ENCODE data around the gene GABRB1. TPM values are rescaled to one million over a fixed set of nuclear protein-coding genes. Genes with fewer than 3 reads are reported as not detected.
A peak's percentile ranks its signal among the peaks of the same experiment; 100 is the strongest.

The GABRB1 gene
- polyA plus RNA-seq, 3 donors from 2014 or later: not detected

GRCh38 chr4:47013373-47013772 is 18.0 kb upstream of the GABRB1 start:
- peaks cover 0 to 5% (median 0%) of the 10 kb centered on the region in 3 donors for H3K36me3 Mint-ChIP-seq
- no peaks in the 10 kb centered on the region for H3K9me3 Mint-ChIP-seq
- H3K27me3 Mint-ChIP-seq (ENCODE audit: low read depth in 3 of 3): peaks cover 0 to 3% (median 0%) of the 10 kb centered on the region in 3 donors
- H3K4me1 Mint-ChIP-seq: peaks cover 27 to 35% of the 10 kb centered on the region in 2 donors
- no peak overlapping the region for H3K27ac Mint-ChIP-seq
- no peak overlapping the region for H3K4me3 Mint-ChIP-seq
- DNase-seq: no peak

- H3K4me1 Mint-ChIP-seq: peaks cover 5 to 8% of the 10 kb centered on the region in 2 donors
- no peak for DNase-seq
- H3K9me3 Mint-ChIP-seq: no peaks in the 10 kb centered on the region
- peaks cover 1 to 5% (median 5%) of the 10 kb centered on the region in 3 donors for H3K27me3 Mint-ChIP-seq (ENCODE audit: low read depth in 3 of 3)
- no peaks in the 10 kb centered on the region for H3K36me3 Mint-ChIP-seq
- no peak overlapping the region for H3K27ac Mint-ChIP-seq
- no peak overlapping the region for H3K4me3 Mint-ChIP-seq
Observed at GRCh38 chr4:47017081-47017480, 14.3 kb upstream of the GABRB1 start.

GRCh38 chr4:47017494-47017893 is 13.9 kb upstream of the GABRB1 start:
- no peak for DNase-seq
- no peak overlapping the region for H3K4me3 Mint-ChIP-seq
- no peaks in the 10 kb centered on the region for H3K36me3 Mint-ChIP-seq
- H3K27ac Mint-ChIP-seq: no peak overlapping the region
- peaks cover 1 to 5% (median 5%) of the 10 kb centered on the region in 3 donors for H3K27me3 Mint-ChIP-seq (ENCODE audit: low read depth in 3 of 3)
- no peaks in the 10 kb centered on the region for H3K9me3 Mint-ChIP-seq
- H3K4me1 Mint-ChIP-seq: peaks cover 2 to 4% of the 10 kb centered on the region in 2 donors

- H3K27ac Mint-ChIP-seq: no peak overlapping the region
- H3K36me3 Mint-ChIP-seq: no peaks in the 10 kb centered on the region
- peak overlapping the region; percentile 55 to 88 (median 71) for H3K4me3 Mint-ChIP-seq
- H3K4me1 Mint-ChIP-seq: peaks cover 16 to 22% of the 10 kb centered on the region in 2 donors
- H3K9me3 Mint-ChIP-seq: peaks cover 0 to 4% (median 0%) of the 10 kb centered on the region in 6 donors
- H3K27me3 Mint-ChIP-seq (ENCODE audit: low read depth in 3 of 3): peaks cover 10 to 31% (median 18%) of the 10 kb centered on the region in 3 donors
- peak in 2 of 3 donors; percentile 1 to 2 for DNase-seq
Observed at GRCh38 chr4:47031751-47032404, 511 bp downstream of the GABRB1 start.

GRCh38 chr4:47032405-47033106 is 1.2 kb downstream of the GABRB1 start:
- H3K4me1 Mint-ChIP-seq: peaks cover 16 to 22% of the 10 kb centered on the region in 2 donors
- peak overlapping the region; percentile 55 to 88 (median 71) for H3K4me3 Mint-ChIP-seq
- peaks cover 10 to 31% (median 18%) of the 10 kb centered on the region in 3 donors for H3K27me3 Mint-ChIP-seq (ENCODE audit: low read depth in 3 of 3)
- peaks cover 0 to 4% (median 0%) of the 10 kb centered on the region in 6 donors for H3K9me3 Mint-ChIP-seq
- DNase-seq: peak; percentile 38 to 59 (median 53)
- no peak overlapping the region for H3K27ac Mint-ChIP-seq
- H3K36me3 Mint-ChIP-seq: no peaks in the 10 kb centered on the region

GRCh38 chr4:47038263-47038662 is 6.9 kb downstream of the GABRB1 start:
- H3K9me3 Mint-ChIP-seq: peaks cover 0 to 2% (median 0%) of the 10 kb centered on the region in 6 donors
- no peaks in the 10 kb centered on the region for H3K4me1 Mint-ChIP-seq
- H3K36me3 Mint-ChIP-seq: no peaks in the 10 kb centered on the region
- no peak overlapping the region for H3K4me3 Mint-ChIP-seq
- peaks cover 3 to 6% (median 6%) of the 10 kb centered on the region in 3 donors for H3K27me3 Mint-ChIP-seq (ENCODE audit: low read depth in 3 of 3)
- no peak for DNase-seq
- no peak overlapping the region for H3K27ac Mint-ChIP-seq

GRCh38 chr4:47040828-47041227 is 9.5 kb downstream of the GABRB1 start:
- peaks cover 2 to 7% (median 7%) of the 10 kb centered on the region in 3 donors for H3K27me3 Mint-ChIP-seq (ENCODE audit: low read depth in 3 of 3)
- H3K27ac Mint-ChIP-seq: no peak overlapping the region
- H3K9me3 Mint-ChIP-seq: peaks cover 0 to 2% (median 0%) of the 10 kb centered on the region in 6 donors
- H3K36me3 Mint-ChIP-seq: no peaks in the 10 kb centered on the region
- no peak for DNase-seq
- no peaks in the 10 kb centered on the region for H3K4me1 Mint-ChIP-seq
- H3K4me3 Mint-ChIP-seq: no peak overlapping the region

- H3K9me3 Mint-ChIP-seq: peaks cover 0 to 10% (median 0%) of the 10 kb centered on the region in 6 donors
- H3K4me1 Mint-ChIP-seq: no peaks in the 10 kb centered on the region
- no peaks in the 10 kb centered on the region for H3K36me3 Mint-ChIP-seq
- peaks cover 6 to 7% (median 6%) of the 10 kb centered on the region in 3 donors for H3K27me3 Mint-ChIP-seq (ENCODE audit: low read depth in 3 of 3)
- DNase-seq: no peak
- no peak overlapping the region for H3K4me3 Mint-ChIP-seq
- no peak overlapping the region for H3K27ac Mint-ChIP-seq
Observed at GRCh38 chr4:47043821-47044220, 12.5 kb downstream of the GABRB1 start.

GRCh38 chr4:47045261-47045660 is 13.9 kb downstream of the GABRB1 start:
- Mint-ChIP-seq H3K9me3 (peaks cover 0 to 10% (median 0%) of the 10 kb centered on the region in 6 donors), H3K4me3 (no peak overlapping the region), H3K36me3 (no peaks in the 10 kb centered on the region), H3K4me1 (no peaks in the 10 kb centered on the region), H3K27me3 (ENCODE audit: low read depth in 3 of 3) (peaks cover 6 to 10% (median 6%) of the 10 kb centered on the region in 3 donors), H3K27ac (no peak overlapping the region)
- no peak for DNase-seq

- H3K4me3 Mint-ChIP-seq: no peak overlapping the region
- H3K27me3 Mint-ChIP-seq (ENCODE audit: low read depth in 3 of 3): peaks cover 6 to 7% (median 6%) of the 10 kb centered on the region in 3 donors
- peaks cover 0 to 10% (median 1%) of the 10 kb centered on the region in 6 donors for H3K9me3 Mint-ChIP-seq
- no peak overlapping the region for H3K27ac Mint-ChIP-seq
- H3K36me3 Mint-ChIP-seq: no peaks in the 10 kb centered on the region
- no peaks in the 10 kb centered on the region for H3K4me1 Mint-ChIP-seq
- no peak for DNase-seq
Observed at GRCh38 chr4:47049347-47049746, 18.0 kb downstream of the GABRB1 start.

GRCh38 chr4:47050761-47051725 is 19.7 kb downstream of the GABRB1 start:
- peaks cover 6 to 7% (median 6%) of the 10 kb centered on the region in 3 donors for H3K27me3 Mint-ChIP-seq (ENCODE audit: low read depth in 3 of 3)
- DNase-seq: no peak
- peaks cover 0 to 6% (median 1%) of the 10 kb centered on the region in 6 donors for H3K9me3 Mint-ChIP-seq
- no peak overlapping the region for H3K4me3 Mint-ChIP-seq
- H3K36me3 Mint-ChIP-seq: no peaks in the 10 kb centered on the region
- H3K27ac Mint-ChIP-seq: no peak overlapping the region
- H3K4me1 Mint-ChIP-seq: no peaks in the 10 kb centered on the region

GRCh38 chr4:47053485-47053884 is 22.1 kb downstream of the GABRB1 start:
- Mint-ChIP-seq H3K27me3 (ENCODE audit: low read depth in 3 of 3) (peaks cover 3 to 9% (median 9%) of the 10 kb centered on the region in 3 donors), H3K4me3 (no peak overlapping the region), H3K27ac (no peak overlapping the region), H3K9me3 (peaks cover 0 to 5% (median 0%) of the 10 kb centered on the region in 6 donors), H3K4me1 (no peaks in the 10 kb centered on the region), H3K36me3 (no peaks in the 10 kb centered on the region)
- DNase-seq: no peak

- DNase-seq: no peak
- Mint-ChIP-seq H3K27ac (no peak overlapping the region), H3K4me1 (no peaks in the 10 kb centered on the region), H3K36me3 (no peaks in the 10 kb centered on the region), H3K9me3 (peaks cover 0 to 5% (median 0%) of the 10 kb centered on the region in 6 donors), H3K4me3 (no peak overlapping the region), H3K27me3 (ENCODE audit: low read depth in 3 of 3) (peaks cover 3 to 9% (median 8%) of the 10 kb centered on the region in 3 donors)
Observed at GRCh38 chr4:47054130-47054529, 22.8 kb downstream of the GABRB1 start.

Measured in immature natural killer cell (primary cell).